Measurements from ENCODE around the gene GATAD2A.

GATAD2A gene

DNA sequence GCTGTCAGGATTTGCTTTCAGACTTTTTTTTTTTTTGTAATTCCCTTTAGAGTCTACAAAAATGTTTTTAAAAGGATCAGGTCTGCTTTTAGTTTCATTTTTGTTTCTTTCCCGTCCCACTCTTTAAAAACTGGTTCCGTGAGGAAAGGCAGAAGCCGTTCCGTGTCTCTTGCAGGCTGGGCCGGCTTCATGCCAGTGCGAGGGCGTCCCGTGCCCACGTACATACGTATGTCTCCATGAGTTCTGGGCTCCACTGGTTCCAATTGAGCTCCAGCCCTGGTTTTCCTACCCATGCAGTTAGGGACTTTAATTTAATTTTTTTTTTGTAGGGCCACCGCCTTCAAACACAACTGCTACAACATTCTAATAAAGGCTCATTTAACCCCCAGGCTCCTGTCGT, 101.1 kb downstream of the GATAD2A start:
- no peaks in the 10 kb centered on the region for H3K27me3 ChIP-seq (replicated peaks)
- in situ Hi-C loops (cut with HindIII; ENCODE audit: low pct_ligation_motif_present, low sequenced_read_pairs) = no loop called here
- peaks cover 54% of the 10 kb centered on the region for H3K36me3 ChIP-seq (replicated peaks)

DNA sequence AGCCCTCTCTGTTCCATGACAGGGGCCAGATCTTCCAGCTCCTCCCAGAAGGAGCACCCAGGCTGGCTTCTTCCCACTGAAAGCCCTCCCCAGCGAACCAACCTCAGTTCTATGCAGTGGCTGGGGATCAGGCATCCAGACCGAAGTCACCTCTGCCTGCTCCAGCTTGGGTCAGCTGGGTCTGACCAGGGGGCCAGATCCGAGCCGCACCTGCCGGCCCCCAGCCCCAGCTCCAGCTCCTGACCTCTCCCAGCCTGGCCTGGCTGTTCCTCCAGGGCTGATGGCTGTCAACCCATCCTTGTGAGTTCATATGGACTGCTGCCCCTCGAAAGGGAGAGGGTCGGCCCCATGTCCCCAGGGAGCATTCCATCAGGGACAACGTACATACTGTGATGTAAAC, 101.9 kb downstream of the GATAD2A start:
- Histone ChIP-seq H3K4me3 (ENCODE audit: low read depth, low read length) (no peak overlapping the region), H3K27me3 (replicated peaks) (no peaks in the 10 kb centered on the region), H3K27ac (no peak overlapping the region), H3K36me3 (replicated peaks) (peaks cover 46% of the 10 kb centered on the region)
- DNase-seq = no peak
- TF ChIP-seq, protein P1, sequence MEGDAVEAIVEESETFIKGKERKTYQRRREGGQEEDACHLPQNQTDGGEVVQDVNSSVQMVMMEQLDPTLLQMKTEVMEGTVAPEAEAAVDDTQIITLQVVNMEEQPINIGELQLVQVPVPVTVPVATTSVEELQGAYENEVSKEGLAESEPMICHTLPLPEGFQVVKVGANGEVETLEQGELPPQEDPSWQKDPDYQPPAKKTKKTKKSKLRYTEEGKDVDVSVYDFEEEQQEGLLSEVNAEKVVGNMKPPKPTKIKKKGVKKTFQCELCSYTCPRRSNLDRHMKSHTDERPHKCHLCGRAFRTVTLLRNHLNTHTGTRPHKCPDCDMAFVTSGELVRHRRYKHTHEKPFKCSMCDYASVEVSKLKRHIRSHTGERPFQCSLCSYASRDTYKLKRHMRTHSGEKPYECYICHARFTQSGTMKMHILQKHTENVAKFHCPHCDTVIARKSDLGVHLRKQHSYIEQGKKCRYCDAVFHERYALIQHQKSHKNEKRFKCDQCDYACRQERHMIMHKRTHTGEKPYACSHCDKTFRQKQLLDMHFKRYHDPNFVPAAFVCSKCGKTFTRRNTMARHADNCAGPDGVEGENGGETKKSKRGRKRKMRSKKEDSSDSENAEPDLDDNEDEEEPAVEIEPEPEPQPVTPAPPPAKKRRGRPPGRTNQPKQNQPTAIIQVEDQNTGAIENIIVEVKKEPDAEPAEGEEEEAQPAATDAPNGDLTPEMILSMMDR (IDR thresholded peaks at IDR 0.05; ENCODE audit: low read depth, low read length, missing control alignments) = no peak
- in situ Hi-C loops (cut with HindIII; ENCODE audit: low pct_ligation_motif_present, low sequenced_read_pairs) = no loop called here

More for the DNA sequence above, 101.1 kb downstream of the GATAD2A start:
- Histone ChIP-seq H3K27ac (no peak overlapping the region), H3K4me3 (ENCODE audit: low read depth, low read length) (no peak overlapping the region)
- DNase-seq = no peak
- TF ChIP-seq, protein P1 (IDR thresholded peaks at IDR 0.05; ENCODE audit: low read depth, low read length, missing control alignments) = no peak

DNA sequence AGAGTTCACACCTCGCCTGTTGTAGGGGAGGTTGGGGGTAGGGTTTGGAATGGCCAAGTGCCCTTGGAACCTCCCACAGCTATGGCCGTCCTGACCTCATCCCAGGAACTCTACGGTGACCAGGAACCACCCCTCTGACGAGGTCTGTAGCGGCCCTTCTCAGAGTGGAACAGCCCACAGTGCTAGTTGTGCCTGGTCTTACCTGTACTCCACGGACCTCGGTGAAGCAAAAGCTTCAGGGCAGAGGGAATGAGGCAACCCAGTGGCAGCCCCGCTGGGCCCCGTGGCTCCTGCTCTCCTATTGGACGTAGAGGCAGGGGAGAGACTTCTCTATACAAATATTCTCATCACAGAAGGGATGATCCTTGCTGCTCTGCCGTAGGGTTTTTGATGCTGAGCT, 102.7 kb downstream of the GATAD2A start:
- H3K36me3 ChIP-seq (replicated peaks) = peaks cover 37% of the 10 kb centered on the region
- no peaks in the 10 kb centered on the region for H3K27me3 ChIP-seq (replicated peaks)
- no peak overlapping the region for H3K4me3 ChIP-seq (ENCODE audit: low read depth, low read length)
- H3K27ac ChIP-seq = no peak overlapping the region
- in situ Hi-C loops (cut with HindIII; ENCODE audit: low pct_ligation_motif_present, low sequenced_read_pairs) = no loop called here
- no peak for DNase-seq
- TF ChIP-seq, protein P1 (IDR thresholded peaks at IDR 0.05; ENCODE audit: low read depth, low read length, missing control alignments) = no peak

DNA sequence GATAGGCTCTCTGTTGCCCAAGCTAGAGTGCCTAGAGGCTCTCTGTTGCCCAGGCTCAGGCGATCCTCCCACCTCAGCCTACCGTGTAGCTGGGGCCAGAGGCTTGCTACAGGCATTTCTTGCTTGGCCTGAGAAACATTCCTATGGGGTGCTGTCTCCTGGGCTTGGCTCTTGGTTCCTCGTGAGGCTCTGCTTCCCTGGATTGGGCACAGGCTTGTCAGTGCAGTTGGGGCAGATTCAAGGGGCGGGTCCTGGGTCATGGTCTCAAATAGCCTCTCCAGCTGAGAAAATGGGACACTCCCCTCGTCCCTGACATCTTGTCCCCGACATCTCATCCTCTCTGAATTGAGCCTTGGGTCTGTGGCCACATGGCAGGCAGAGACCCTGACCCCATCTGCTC, 105.0 kb downstream of the GATAD2A start:
- H3K27me3 ChIP-seq (replicated peaks) = no peaks in the 10 kb centered on the region
- no peak for DNase-seq
- no peak overlapping the region for H3K27ac ChIP-seq
- no peak overlapping the region for H3K4me3 ChIP-seq (ENCODE audit: low read depth, low read length)
- TF ChIP-seq, protein P1 (IDR thresholded peaks at IDR 0.05; ENCODE audit: low read depth, low read length, missing control alignments) = no peak
- H3K36me3 ChIP-seq (replicated peaks) = peaks cover 20% of the 10 kb centered on the region
- in situ Hi-C loops (cut with HindIII; ENCODE audit: low pct_ligation_motif_present, low sequenced_read_pairs) = no loop called here

DNA sequence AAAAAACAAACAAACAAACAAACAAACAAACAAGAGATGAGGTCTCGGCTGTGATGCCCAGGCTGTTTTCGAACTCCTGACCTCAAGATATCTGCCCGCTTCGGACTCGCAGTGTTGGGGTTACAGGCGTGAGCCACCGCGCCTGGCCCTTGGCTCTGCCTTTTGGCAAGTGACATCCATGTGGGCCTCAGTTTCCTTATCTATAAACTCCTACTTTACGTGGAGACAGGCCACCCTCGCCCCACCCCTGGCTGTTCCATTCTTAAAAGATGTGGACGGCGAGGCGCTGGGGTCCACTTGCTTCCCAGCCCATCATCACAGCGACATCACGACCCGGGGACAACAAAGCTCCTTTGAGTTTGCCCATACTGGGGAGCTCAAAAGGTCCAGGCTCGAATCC, 108.2 kb downstream of the GATAD2A start:
- no peak for DNase-seq
- Histone ChIP-seq H3K27me3 (replicated peaks) (no peaks in the 10 kb centered on the region), H3K36me3 (replicated peaks) (no peaks in the 10 kb centered on the region), H3K4me3 (ENCODE audit: low read depth, low read length) (no peak overlapping the region), H3K27ac (no peak overlapping the region)
- TF ChIP-seq, protein P1 (IDR thresholded peaks at IDR 0.05; ENCODE audit: low read depth, low read length, missing control alignments) = no peak
- in situ Hi-C loops (cut with HindIII; ENCODE audit: low pct_ligation_motif_present, low sequenced_read_pairs) = no loop called here

DNA sequence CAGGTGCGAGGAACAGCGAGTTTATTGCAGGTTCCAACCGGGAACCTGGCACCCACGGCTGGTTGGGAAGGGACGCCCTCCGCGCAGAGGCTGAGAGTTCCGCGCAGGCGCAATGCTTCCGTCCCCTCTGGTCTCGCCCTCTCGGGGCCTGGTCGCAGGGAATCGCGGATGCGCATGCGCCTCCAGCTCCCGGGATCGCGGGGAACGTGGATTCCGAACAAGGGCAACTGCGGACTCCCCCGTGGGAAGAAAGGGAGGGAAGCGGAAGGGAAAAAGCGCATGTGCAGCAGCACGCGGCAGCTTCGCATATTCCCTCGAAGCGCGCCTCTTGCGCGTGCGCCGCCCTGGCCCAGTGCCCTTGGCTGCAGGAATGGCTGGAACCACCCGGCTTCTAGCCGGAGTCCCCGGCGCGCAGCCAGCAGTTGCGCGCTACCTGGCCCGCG, 108.8 kb downstream of the GATAD2A start:
- Histone ChIP-seq H3K4me3 (ENCODE audit: low read depth, low read length) (no peak overlapping the region), H3K27ac (no peak overlapping the region), H3K36me3 (replicated peaks) (no peaks in the 10 kb centered on the region), H3K27me3 (replicated peaks) (no peaks in the 10 kb centered on the region)
- TF ChIP-seq, protein P1 (IDR thresholded peaks at IDR 0.05; ENCODE audit: low read depth, low read length, missing control alignments) = no peak
- in situ Hi-C loops (cut with HindIII; ENCODE audit: low pct_ligation_motif_present, low sequenced_read_pairs) = no loop called here
- peak; percentile 14 for DNase-seq

Measured in brain microvascular endothelial cell (primary cell).